Fibroblast of skin of abdomen (primary cell): ENCODE data around the gene KDELR3.

ENCODE experiments used
- DNase-seq: peaks from one replicate; pipeline ENCODE4 v3.0.0-alpha.2; 2013

Gene KDELR3

DNA sequence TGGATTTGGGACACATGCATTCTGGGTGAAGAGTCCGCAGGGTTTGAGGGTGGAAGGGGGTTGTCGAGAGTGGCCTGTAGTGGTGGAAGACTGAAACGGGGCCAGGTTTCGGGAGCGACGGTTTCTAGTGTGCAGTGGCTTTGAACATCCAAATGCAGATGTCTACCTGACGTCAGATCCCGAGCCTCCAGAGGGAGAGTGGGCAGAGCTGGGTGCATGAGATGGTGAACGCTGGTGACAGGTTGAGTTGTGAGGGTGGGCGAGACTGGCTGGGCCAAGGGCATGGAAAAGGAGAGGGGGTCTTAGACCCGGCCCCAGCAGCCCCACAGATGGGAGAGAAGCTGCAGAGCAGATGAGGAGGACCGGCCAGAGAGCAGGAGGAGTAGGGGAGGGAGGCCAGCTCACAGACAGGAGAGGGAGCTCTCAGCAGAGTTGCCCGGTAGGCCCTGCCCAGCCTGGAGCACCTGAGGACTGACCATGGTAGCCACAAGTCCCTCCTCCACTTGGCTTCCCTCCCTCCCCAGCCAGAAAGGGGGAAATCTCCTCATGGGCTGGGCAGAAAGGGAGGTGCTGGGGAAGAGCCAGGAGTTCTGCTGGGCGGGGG lies 27.0 kb upstream of the KDELR3 start:
- DNase-seq: no peak

DNA sequence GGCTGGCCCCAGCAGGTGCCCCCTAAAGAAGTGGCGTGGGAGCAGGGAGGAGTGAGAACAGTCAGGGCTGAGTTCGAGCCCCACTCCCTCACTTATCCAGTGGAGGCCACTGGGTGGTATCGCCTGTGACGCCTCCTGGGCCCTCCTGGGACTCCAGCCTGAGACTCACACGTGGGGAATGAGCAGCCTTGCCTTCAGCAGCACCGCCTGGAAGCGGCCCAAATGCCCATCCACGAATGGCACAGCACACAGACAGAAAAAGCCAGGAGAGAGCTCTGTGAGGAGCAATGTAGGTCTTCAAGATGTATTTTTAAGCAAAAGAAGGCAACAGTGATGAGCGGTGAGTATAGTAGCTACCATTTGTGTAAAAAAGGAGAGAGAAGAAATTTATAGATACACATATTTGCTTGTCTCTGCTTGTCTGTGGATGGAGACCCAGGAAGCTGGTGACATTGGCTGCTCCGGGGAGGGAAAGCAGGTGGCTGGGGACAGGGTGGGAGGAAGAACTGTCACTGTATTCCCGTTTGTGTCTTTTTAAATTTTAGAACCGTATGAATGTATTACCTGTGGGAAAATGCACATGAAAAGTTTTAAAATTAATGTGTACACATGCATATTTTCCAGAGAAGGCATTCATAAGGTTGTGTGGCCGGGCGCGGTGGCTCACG lies 26.1 kb upstream of the KDELR3 start:
- no peak for DNase-seq

DNA sequence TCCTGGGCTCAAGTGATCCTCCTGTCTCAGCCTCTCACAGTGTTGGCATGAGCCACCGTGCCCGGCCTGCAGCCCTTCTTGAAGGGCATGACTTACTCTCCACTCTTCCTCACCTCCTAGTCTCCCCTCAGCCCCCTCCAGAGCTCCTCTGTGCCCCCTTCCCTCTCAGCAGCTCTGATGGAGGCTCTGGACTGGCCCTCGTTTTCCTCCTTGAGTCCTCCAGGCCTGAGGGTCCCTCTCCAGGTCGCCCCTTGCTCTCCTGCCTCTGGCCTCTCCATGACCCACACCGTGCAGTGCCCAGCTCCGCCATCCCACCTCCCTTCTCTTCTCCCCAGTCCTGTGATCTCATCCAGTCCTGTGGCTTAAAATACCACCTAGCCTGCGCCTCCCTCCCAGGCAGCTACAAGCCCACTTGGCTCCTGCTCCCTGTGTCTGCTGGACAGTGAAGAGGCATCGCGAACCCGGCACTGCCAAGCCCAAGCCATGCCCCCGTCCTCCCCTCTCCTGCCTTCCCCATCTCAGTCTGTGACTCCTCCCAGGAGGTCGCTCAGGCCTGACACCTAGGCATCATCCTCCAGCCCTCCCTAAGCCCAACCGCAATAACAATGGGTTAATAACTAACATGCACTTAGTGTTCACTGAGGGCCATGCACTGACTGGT lies 24.8 kb upstream of the KDELR3 start:
- no peak for DNase-seq

DNA sequence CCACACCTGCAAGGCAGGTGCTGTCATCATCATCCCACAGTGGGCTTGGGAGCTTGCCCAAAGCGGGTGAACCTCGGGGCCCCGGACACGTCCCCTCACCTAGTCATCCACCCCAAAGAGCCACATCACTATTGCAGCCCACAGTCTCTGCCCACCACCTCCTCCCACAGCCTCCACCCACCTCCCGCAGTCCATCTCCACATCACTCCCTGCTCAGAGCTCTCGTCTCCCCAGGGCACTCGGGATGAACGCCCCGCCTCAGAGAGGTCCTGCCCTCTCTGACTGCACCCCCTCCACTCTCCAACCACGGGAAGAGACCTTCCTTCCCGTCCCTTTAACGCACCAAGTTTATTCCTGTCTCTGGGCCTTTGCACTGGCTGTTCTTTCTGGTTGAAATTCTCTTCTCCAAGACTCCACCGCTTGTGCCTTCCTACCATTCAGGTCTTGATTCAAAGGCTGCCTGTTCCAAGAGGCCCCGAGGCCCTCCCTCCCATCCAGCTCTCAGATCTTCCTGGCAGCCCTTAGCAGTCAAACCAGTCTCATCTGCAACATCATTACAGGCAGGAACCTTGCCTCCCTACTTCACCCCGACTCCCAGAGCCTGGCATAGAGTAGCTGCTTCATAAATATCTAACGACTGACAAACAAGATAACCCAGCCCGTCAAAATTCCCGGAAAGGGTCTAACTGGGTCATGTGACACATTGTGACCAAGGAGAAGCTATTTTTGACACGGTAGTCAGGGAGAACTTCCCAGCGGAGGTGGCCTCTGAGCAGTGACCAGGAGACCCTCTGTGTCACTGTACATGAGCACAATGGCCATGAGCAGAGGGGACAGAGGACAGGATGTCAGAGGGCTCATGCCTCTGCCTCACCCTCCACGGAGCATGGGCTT lies 24.0 kb upstream of the KDELR3 start:
- no peak for DNase-seq

DNA sequence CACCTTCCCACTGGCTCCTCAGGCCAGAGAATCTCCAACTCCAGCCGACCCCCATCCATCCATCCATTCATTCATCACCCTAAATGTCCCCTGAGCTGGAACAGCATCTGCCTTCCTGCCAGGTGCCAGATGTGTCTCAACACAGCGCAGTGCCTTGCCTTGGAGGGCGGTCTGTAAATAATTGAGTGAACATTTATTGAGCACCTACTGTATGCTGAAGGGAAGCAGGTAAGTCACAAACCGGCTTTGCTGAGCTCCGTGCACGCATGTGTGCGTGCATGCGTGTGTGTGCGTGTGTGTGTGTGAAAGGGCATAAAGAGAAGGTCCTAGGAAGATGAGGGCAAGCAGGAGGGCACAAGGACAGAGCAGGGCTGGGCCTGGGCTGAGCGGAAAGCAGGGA lies 23.1 kb upstream of the KDELR3 start:
- DNase-seq: no peak

DNA sequence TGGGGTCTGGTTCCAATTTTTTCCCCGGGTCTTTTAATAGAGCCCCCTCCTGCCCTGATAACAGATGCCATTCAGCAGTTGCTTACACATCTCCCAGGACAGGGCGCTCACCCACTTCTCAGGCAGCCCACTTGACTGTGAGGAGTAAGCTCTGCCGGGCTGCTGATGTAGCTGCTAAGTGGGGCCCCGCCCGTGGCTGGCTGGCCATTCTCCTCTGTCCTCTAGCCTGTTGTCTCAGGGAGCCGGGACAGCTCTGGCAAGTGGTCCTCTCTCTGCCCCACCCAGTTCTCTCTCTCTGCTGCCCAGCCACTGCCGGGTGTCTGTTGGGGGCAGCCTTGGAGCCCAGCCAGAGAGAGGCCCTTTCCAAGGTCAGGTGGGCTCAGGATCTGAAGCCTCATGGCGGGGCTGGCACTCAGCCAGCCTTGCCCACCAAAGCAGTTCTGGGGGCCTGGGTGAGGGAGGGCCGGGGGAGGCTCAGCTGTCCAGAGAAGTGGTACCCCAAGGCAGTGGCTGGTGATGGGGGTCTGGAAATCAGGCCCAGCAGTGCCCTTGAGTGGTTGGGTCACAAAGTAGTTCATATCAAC lies 21.8 kb upstream of the KDELR3 start:
- DNase-seq: no peak

DNA sequence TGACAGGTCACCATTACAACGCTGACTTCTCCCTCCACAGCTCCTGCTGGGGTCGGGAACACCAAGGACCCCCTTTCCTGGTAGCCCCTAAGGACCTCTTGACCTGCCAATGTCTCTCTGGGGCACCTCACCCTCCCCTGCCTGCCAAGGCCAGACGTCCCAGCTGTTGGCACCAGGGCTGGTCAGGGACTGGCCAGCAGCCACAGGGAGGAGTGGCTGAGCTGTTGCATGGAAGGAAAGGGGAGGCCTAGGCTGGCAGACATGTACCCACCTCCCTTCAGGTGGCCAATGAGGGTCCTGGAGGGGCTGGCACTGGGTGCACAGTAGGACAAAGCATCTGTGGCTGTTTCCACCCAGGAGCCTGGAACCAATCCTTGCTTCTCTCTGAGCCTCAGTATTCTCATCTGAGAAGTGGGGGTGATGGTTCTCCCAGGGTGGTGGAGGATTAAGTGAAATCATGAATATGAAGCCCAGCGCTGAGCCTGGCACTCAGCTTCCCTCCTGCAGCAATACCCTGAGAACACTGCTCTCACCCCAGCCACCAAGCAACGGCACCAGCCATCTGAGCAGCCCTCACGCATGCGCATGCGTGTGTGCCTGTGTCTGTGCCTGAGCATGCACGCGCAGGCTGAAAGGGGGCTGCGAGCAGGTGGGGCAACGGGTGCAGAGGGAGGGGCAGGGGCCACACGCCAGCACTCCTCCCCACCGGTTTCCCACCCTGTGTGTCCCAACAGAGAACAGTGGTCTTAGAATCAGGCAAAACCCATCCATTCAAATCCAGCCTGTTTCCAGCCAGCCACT lies 18.8 kb upstream of the KDELR3 start:
- DNase-seq: no peak

DNA sequence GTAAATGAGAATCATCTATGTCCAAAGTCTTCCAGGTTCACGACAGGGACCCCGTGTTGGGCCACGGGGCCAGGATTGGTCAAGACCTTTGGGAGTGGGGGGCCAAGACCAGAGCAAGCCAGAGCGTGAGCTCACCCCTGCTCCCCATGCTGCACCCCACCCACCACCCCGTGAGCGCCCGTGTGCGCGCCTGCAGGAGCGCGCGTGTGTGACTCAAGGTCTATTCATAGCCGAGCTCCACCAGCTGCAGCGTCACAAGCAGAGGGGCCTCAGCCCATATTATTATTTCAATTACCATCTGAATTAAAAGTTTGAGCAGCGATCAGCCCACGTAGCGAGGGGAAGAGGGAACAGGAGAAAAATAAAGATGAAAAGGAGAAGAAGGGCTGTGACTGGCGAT lies 18.1 kb upstream of the KDELR3 start:
- DNase-seq: no peak

DNA sequence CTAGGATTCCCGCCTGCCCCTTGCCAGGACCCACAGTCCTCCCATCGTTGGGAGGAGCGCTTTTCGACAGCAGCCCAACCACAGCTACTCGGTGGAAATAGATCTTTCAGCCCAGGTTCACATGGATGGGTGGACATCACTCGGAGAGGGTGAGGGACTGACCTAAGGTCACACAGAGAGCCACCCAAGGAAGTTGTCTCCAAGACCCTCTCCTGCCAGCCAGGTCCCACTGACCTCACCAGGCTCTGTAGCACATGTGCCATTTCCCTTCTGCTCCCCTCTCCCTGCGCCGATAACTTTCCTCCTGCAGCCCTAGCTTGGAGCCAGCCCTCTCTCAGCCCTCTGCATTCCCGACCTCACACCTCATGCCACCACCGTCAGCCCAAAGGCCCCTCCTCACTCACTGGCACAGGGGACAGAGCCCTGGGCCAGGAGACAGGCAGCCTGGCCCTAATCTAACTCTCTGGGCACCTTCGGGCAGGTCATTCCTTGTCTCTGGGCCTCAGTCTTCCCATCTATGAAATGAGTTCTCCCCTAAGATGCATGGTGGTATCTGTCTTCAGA lies 17.6 kb upstream of the KDELR3 start:
- DNase-seq: no peak

DNA sequence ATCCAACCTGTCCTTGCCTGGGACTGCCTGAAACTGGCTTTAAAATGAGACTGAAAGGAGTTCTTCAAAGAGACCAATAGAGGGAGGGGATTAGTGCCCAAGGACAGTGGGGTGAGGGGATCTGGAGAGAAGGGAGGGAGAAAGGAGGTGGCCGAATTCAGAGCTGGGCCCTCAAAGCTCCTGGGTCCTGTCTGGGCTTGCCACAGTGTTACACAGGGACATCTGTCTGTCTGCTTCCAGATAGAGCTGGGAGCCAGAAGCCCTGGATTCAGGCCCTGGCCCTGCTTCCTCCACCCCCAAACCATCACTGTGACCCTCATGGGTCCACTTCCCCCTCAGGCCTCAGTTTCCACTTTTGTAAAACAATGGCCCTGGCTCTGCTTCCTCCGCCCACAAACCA lies 16.5 kb upstream of the KDELR3 start:
- no peak for DNase-seq

DNA sequence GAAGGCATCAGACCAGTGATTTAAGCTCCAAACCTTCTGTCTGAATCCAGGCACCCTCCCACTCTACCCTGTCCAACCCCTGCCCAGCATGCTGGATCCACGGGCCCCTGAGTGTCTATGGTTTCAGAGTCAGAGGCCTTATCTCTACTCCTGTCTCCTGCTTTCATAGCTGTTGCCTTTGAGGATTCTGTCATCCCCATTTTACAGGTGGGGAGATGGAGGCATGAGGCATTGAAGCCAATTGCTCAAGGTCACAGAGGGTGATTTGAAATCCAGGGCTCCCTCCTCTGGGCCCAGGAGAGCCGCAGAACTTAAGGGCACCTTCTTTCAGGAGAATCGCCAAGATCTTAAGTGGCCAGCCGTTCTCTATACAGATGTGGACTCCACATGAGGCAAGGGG lies 16.0 kb upstream of the KDELR3 start:
- no peak for DNase-seq

DNA sequence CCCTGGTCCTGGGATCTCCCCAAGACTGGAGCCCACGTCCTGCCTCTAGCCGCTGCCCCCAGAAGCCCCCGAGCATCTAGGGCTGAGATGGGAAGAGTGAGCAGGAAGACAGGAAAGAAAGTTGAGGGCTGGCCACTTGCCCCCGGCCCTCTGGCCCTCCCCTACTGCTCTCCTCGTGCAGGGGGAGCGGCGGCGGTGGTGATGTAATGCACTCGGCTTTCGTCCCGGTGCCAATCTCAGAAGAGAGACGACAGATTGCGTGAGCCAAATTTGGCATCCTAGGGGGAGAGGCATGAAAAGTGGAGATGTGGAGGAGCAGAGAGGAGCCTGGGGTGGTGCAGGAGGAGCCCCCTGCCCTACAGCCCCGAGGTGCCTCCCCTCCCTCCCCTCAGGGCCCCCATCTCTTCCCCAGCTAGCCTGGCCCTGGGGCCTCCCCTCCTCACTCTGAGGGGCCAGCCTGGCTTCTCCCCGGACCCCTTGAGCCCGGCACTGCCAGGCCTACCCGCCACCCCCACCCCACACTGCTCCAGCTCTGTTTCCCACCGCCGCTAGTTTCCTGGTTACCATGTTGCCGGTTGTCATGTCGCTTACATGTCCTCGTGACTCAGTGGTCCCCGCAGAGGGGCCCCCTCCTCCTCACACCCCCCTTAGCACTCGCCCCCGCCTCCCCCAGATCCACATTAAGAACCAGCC lies 15.4 kb upstream of the KDELR3 start:
- DNase-seq: peak; percentile 40

DNA sequence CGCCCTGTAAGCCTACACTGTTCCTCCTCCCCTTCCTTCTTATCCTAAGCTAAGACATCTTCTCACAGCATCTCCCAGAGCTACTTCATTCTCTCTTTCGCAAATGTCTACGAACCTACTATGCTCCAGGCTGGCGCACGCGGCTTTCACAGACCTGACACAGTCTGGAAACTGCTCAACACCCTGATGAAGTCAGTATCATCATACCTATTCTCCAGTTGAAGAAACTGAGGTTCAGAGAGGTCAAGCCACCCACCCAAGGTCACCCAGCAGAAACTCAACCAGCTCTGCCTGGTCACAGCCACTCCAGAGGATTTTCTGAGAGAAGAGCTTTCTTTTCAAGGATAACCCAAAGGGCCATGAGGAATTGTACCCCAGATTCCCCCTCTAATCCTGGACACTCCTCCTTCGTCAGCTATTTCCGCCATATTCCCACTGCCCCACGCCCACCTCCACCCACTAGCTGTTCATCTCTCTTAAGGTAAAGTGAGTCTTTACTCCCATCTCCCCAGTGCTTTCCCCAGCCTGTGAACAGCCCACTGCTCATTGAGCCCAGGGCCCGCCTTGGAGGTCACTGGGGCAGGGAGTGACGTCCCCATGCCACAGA lies 14.7 kb upstream of the KDELR3 start:
- no peak for DNase-seq

DNA sequence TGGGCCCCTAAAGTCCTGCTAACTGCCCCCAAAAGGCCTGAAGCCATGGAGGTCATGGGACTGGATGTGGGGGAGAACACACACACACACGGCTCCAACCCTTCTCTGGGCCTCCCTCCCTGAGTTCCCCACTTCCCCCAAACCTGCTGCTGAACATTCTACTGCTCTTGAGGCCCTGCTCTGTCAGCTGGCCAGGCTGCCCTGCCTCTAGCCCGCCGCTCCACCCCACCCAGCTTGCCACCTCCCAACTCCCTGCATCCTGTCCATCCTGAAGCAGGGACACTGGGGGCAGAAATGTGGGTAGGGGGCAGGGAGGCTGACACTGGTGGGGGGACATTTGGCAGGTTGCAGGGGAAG lies 13.9 kb upstream of the KDELR3 start:
- DNase-seq: no peak

DNA sequence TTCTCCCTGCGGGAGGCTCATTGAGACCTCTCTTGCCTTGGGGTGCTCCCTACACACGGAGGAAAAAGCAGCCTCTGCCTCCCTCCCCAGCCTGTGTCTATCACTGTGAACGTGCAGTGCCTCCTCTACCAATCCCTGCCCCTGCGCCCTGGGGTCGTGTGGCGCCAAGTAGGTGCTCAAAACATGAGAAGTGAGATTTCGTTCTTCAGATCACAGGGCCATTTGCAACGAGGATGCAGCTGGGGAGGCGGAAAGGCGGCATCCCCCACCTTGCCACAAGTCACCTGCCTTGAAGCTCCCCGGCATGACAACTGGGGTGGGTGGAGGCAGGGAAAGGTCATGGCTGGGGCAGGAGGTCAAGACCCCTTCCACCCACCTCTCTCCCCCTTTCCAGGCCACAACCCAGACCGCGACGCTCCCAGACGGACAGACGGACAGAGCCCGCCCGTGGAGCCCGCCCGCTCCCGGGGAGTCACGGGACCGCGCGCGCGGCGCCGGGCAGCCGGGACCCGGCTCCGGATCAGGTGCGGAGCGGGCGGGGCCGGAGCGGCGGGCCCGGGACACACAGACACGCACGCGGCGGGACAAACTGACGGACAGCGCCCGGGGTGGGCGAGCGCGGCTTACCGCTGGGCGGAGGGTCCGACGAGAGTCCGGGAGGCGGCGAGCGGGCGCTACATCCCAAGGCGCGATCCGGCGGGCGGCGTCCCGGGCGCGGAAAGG lies 13.4 kb upstream of the KDELR3 start:
- DNase-seq: no peak

DNA sequence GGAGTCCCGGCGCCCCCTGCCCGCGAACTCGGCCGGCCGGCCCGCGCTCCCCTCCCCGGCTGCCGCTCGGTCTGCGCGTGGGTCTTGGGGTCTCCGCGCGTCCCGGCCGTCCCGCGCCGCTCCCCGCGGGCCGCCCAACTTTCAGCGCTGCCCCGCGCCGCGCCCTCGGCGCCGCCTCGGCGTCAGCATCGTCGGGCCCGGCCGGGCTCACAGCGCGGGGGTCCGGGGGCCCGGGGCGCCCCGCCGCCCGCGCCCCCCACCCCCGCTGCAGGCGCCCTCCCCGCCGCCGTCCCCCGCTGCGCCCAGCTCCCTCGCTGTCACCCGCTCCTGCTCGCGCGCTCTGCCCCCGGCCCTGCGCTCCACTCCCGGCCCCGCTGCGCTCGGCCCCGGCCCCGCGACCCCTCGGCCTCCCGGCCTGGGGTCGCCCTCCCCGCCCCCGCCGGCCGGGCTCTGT lies 12.8 kb upstream of the KDELR3 start, which contains the start of gene KCNJ4:
TSS of gene KCNJ4 (minus strand) at position 124 of the 454 bp plus-strand sequence. CDS start 27,067 bp downstream, outside the sequence.
- DNase-seq: no peak

DNA sequence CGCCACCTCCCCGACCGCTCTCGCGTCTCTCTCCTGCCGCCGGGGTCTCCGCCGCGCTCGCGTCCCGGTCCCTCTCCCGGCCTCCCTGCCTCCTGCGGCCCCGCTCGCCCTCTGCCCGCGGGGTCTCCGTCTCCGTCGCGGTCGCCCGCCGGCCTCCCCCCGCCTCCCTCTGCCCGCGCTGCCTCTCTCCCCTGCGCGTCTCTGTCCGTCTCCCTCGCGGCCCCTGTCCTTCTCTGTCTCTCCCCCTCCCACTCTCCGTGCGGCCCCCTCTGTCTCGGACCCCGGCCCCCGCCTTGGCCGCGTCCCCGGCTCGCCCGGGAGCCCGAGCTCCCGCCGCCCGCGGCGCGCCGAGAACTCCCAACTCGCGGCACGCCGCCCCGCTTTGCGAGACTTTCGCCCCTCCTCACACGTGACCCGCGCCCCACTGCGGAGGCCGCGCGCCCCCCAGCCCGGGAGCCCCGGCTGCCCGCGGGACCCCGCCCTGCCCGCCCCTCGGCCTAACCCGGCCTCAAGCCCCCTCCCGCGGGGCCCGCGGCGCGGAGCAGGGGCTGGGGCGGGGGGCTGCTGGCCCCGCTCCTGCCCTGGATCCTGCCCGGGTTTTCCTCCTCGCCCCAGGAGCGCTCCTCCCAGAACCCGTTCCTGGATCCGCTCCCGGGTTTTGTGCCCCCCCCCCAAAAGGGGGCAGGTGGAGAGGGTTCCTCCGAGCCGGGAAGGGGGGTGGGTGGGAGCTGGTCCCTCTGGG lies 12.2 kb upstream of the KDELR3 start:
- DNase-seq: peak; percentile 26

DNA sequence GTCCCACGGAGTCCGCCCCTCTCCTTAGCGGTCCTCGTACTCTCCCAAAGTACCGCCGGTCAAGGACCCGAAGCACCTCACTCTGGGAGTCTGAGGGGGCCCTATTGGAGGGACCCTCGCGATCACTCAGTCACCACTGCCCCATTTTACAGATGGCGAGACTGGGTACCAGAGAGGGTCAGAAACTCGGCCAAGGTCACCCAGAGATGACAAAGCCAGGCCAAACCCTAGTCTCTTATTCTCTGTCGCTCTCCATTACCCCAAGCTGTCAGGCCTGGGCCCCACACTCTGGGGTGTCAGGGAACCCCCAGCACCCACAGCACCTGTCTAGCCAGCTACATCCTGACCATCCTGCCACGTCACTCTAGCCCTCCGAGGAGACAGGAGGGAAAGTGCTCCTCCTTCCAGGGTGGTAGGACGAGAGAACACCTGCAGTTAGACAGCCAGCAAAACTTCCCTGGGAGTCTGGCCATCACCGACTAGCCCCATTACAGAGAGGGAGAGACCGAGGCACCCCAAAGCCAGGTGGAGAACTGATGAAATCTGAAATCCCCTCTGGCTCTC lies 11.5 kb upstream of the KDELR3 start:
- no peak for DNase-seq
